GM12878 (cell line): ENCODE data around the gene UNC5B. TPM values are rescaled to one million over a fixed set of nuclear protein-coding genes. Genes with fewer than 3 reads are reported as not detected.

Source experiments
- ATAC-seq: fragments of 200-7000 bp; cut with Tn5 transposase; 3 replicates; pipeline ENCODE4 v1.9.1; 2020; ENCODE audit warnings: mild to moderate bottlenecking, moderate library complexity
- BruUV-seq: library from RNA; stranded (reverse); fragments of 400-500 nt; replicated peaks from 2 replicates; lab custom pipeline; 2021; lab: Mats Ljungman, UMichigan
- CTCF ChIA-PET: fragments of 300-600 bp; sonication (Branson Sonifier 250); formaldehyde crosslinking; extraction: SDS; loops from one replicate; lab custom pipeline; 2021; ENCODE audit warnings: inconsistent platforms; lab: Yijun Ruan, JAX
- POLR2A ChIA-PET: fragments of 350-600 bp; formaldehyde crosslinking; extraction: SDS; loops from one replicate; lab custom pipeline; 2021; ENCODE audit warnings: inconsistent platforms; lab: Charles Lee
- RAD21 ChIA-PET: fragments of 300-600 bp; sonication (Branson Sonifier 250); formaldehyde crosslinking; loops from one replicate; lab custom pipeline; 2023; ENCODE audit warnings: antibody characterized with exemption; ENCODE audit not compliant: unreplicated experiment; lab: Charles Lee
- SMC1A ChIA-PET: fragments of 300-600 bp; sonication (Branson Sonifier 250); formaldehyde crosslinking; loops from one replicate; lab custom pipeline; 2023; ENCODE audit not compliant: unreplicated experiment, uncharacterized antibody; lab: Charles Lee
- DNase-seq: peaks from one replicate; pipeline ENCODE4 v3.0.0-alpha.2; 2011; ENCODE audit warnings: low read depth, low spot score
- FAIRE-seq: peaks from 3 replicates; lab custom pipeline; 2011; peaks lifted over from hg19 to GRCh38; lab: Jason Lieb, UNC
- H2AFZ ChIP-seq: 2 replicates; pipeline ENCODE4 v1.6.0; 2011; ENCODE audit warnings: low read depth, low read length, control low read depth; ENCODE audit not compliant: control insufficient read depth
- H3K27ac ChIP-seq: 2 replicates; pipeline ENCODE4 v1.5.1; 2011; ENCODE audit warnings: control low read depth; ENCODE audit not compliant: control insufficient read depth, insufficient read depth
- H3K27me3 ChIP-seq, 2 experiments: replicated peaks in 1 of 2; 2 replicates each; pipeline versions ENCODE4 v1.6.0 to v1.6.1; 2011; ENCODE audit warnings: low read length in 1 of 2; ENCODE audit not compliant: control insufficient read depth in 2 of 2, insufficient read depth in 2 of 2
- H3K36me3 ChIP-seq, 2 experiments: 2 replicates each; pipeline ENCODE4 v1.5.1; 2011; ENCODE audit warnings: low read length in 1 of 2; ENCODE audit not compliant: control insufficient read depth in 2 of 2, insufficient read depth in 2 of 2
- H3K4me1 ChIP-seq: 2 replicates; pipeline ENCODE4 v1.6.1; 2011; ENCODE audit warnings: mild to moderate bottlenecking, low read length, moderate library complexity, mixed read lengths; ENCODE audit not compliant: control insufficient read depth, insufficient read depth
- H3K4me2 ChIP-seq: 2 replicates; pipeline ENCODE4 v1.6.0; 2011; ENCODE audit warnings: control low read depth; ENCODE audit not compliant: control insufficient read depth, insufficient read depth
- H3K4me3 ChIP-seq: fragments of 200-600 bp; sonication (generic); 2 replicates; pipeline ENCODE4 v1.5.1; 2016
- H3K79me2 ChIP-seq: 2 replicates; pipeline ENCODE4 v1.6.0; 2011; ENCODE audit warnings: low read length; ENCODE audit not compliant: control insufficient read depth, insufficient read depth
- H3K9ac ChIP-seq: 2 replicates; pipeline ENCODE4 v1.8.0; 2011; ENCODE audit warnings: low read length, control low read depth, mixed read lengths; ENCODE audit not compliant: control insufficient read depth, insufficient read depth
- H3K9me3 ChIP-seq: replicated peaks from 3 replicates; pipeline ENCODE4 v1.5.1; 2011; ENCODE audit warnings: mild to moderate bottlenecking, low read length; ENCODE audit not compliant: control insufficient read depth, insufficient read depth
- H4K20me1 ChIP-seq: 2 replicates; pipeline ENCODE4 v1.6.0; 2011; ENCODE audit not compliant: control insufficient read depth, insufficient read depth
- CBX3 ChIP-seq: fragments of 200-600 bp; sonication (generic); IDR thresholded peaks from 2 replicates; pipeline ENCODE4 v1.6.1; 2016; ENCODE audit warnings: low read depth, borderline replicate concordance
- HDAC6 ChIP-seq: fragments of 200-600 bp; sonication (generic); IDR thresholded peaks from one replicate; pipeline ENCODE4 v1.8.0; 2017; ENCODE audit warnings: antibody characterized with exemption; ENCODE audit not compliant: unreplicated experiment
- JUND ChIP-seq: IDR thresholded peaks from 2 replicates; pipeline ENCODE4 v1.6.1; 2012; ENCODE audit warnings: low read depth, mild to moderate bottlenecking, low read length, improper control_type of control experiment, moderate library complexity
- NFYB ChIP-seq: IDR thresholded peaks from 2 replicates; pipeline ENCODE4 v1.6.1; 2011; ENCODE audit warnings: low read depth, mild to moderate bottlenecking, low read length, improper control_type of control experiment, moderate library complexity; ENCODE audit not compliant: insufficient read depth
- NR2C2 ChIP-seq: IDR thresholded peaks from 2 replicates; pipeline ENCODE4 v1.6.1; 2011; ENCODE audit warnings: borderline replicate concordance, low read depth; ENCODE audit not compliant: control insufficient read depth, insufficient read length
- SMC3 ChIP-seq: IDR thresholded peaks from 2 replicates; pipeline ENCODE4 v1.6.1; 2011; ENCODE audit warnings: low read length, improper control_type of control experiment, borderline replicate concordance
- YY1 ChIP-seq: IDR thresholded peaks from 2 replicates; pipeline ENCODE4 v1.6.1; 2011; ENCODE audit warnings: low read depth, mild to moderate bottlenecking, low read length
- WGBS: methylation state at CpG from one replicate; pipeline ENCODE4 v1.1.6; 2016; ENCODE audit warnings: low lambda C conversion rate; ENCODE audit not compliant: insufficient replicate concordance, insufficient coverage; ENCODE audit errors: missing lambda C conversion rate; 5-methylcytosine and 5-hydroxymethylcytosine counted together
- in situ Hi-C: fragments of 300-500 bp; cut with MboI; formaldehyde crosslinking; loops from 9 replicates; pipeline ENCODE4 v1.14.3; 2018; ENCODE audit warnings: mixed read lengths
- intact Hi-C: fragments of 100-400 bp; cut with micrococcal nuclease; formaldehyde crosslinking; loops from one replicate; pipeline ENCODE4 v1.14.2; 2022; ENCODE audit not compliant: unreplicated experiment
- polyA plus RNA-seq, 11 experiments: library from polyadenylated mRNA; depleted of rRNA in 4 of 11; unstranded in 6 of 11; stranded (reverse) in 5 of 11; fragments of >200 nt; fragmentation: Nextera tagmentation in 4 of 11; fragmentation: Illumina TruSeq in 1 of 11; extraction: Ambion mirVana in 4 of 11; extraction: Trizol in 1 of 11; gene quantifications; 1 replicate in 1 of 11; 2 replicates in 10 of 11; pipeline versions ENCODE4 v1.2.1 to v1.2.3, GENCODE V29; 2011 to 2016; ENCODE audit warnings: inconsistent platforms in 2 of 11, missing spikeins in 2 of 11, low read depth in 1 of 11
- total RNA-seq, 4 experiments: library from RNA; depleted of rRNA in 3 of 4; stranded (reverse); fragments of >200 nt in 3 of 4; fragmentation: Illumina TruSeq in 1 of 4; extraction: Trizol in 1 of 4; gene quantifications; 2 replicates each; pipeline versions ENCODE4 v1.2.1 to v1.2.3, GENCODE V29; 2013 to 2021
- TF ChIP-seq, protein P1 (sequence below): fragments of 450-650 bp; IDR thresholded peaks from 2 replicates; pipeline ENCODE4 v1.6.1; 2018; ENCODE audit warnings: borderline replicate concordance, mild to moderate bottlenecking; ENCODE audit not compliant: partially characterized antibody
- TF ChIP-seq, protein P2 (sequence below): IDR thresholded peaks from 2 replicates; pipeline ENCODE4 v1.6.1; 2011; ENCODE audit warnings: borderline replicate concordance, low read depth, mild to moderate bottlenecking, moderate library complexity, low read length; ENCODE audit not compliant: insufficient read depth, poor library complexity, severe bottlenecking
- TF ChIP-seq, protein P3 (sequence below): fragments of 450-650 bp; IDR thresholded peaks from 2 replicates; pipeline ENCODE4 v1.6.1; 2017; ENCODE audit warnings: borderline replicate concordance
- TF ChIP-seq, protein P4 (sequence below): fragments of 450-650 bp; IDR thresholded peaks from 2 replicates; pipeline ENCODE4 v1.6.1; 2016; ENCODE audit warnings: mild to moderate bottlenecking

UNC5B gene
- total and polyA plus RNA-seq, 10 of the 15 experiments (the other 5 are each of a cell fraction or from before 2014, with no cell fraction given): 0.03 to 0.08 TPM; not detected in 8

DNA sequence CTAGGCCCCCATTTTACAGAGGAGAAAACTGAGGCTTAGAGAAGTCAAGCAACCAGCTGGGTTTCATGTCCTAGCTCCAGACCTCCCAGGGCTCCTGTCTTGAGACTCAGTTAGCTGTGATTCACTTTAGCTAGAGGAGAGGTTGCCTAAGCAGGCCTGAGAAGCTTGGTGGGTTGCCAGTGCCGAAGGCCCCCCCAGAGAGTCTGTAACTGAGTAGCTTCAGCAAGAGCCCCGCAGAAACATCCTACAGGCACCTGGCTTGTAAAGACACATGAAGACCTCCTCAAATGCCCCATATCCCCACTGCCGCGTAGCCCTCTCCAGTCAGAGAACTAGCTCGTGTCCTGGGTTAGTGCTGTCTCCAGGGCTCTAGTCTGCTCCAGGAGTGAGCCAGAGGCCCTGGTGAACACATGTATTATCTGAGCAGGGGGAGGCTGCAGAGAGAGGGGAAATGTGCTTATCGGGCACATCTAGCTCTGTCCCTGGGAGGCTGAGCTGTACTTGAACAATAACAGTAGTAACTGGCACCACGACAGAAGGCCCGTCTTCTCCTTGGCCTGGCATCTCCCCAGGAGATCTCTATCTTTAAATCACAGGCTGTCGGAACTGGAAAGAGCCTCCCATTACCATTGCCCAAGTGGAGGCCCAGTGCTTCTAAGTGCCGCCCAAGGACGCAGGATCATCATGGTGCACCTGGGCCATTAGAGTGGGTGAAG, 28.9 kb downstream of the UNC5B start:
- H3K27me3 ChIP-seq: peaks cover 0 to 4% of the 10 kb centered on the region in 2 experiments; a peak in 2 of 4 replicates
- ATAC-seq: no peak
- H3K27ac ChIP-seq: no peak overlapping the region
- WGBS: 66% methylated on average over 11 of the region's 11 CpGs
- no peak for FAIRE-seq
- intact Hi-C loops: no loop called here
- no peaks in the 10 kb centered on the region for H3K79me2 ChIP-seq
- DNase-seq: no peak
- ChIA-PET RAD21 (no interaction called here), CTCF (no interaction called here)
- H3K9me3 ChIP-seq: no peaks in the 10 kb centered on the region
- no peaks in the 10 kb centered on the region for H3K36me3 ChIP-seq
- no peak overlapping the region for H3K9ac ChIP-seq
- TF ChIP-seq, protein P1, sequence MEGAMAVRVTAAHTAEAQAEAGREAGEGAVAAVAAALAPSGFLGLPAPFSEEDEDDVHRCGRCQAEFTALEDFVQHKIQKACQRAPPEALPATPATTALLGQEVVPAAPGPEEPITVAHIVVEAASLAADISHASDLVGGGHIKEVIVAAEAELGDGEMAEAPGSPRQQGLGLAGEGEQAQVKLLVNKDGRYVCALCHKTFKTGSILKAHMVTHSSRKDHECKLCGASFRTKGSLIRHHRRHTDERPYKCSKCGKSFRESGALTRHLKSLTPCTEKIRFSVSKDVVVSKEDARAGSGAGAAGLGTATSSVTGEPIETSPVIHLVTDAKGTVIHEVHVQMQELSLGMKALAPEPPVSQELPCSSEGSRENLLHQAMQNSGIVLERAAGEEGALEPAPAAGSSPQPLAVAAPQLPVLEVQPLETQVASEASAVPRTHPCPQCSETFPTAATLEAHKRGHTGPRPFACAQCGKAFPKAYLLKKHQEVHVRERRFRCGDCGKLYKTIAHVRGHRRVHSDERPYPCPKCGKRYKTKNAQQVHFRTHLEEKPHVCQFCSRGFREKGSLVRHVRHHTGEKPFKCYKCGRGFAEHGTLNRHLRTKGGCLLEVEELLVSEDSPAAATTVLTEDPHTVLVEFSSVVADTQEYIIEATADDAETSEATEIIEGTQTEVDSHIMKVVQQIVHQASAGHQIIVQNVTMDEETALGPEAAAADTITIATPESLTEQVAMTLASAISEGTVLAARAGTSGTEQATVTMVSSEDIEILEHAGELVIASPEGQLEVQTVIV: no peak
- TF ChIP-seq NFYB: no peak
- TF ChIP-seq, protein P2, sequence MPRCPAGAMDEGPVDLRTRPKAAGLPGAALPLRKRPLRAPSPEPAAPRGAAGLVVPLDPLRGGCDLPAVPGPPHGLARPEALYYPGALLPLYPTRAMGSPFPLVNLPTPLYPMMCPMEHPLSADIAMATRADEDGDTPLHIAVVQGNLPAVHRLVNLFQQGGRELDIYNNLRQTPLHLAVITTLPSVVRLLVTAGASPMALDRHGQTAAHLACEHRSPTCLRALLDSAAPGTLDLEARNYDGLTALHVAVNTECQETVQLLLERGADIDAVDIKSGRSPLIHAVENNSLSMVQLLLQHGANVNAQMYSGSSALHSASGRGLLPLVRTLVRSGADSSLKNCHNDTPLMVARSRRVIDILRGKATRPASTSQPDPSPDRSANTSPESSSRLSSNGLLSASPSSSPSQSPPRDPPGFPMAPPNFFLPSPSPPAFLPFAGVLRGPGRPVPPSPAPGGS: no peak
- no peak for TF ChIP-seq CBX3
- TF ChIP-seq, protein P3, sequence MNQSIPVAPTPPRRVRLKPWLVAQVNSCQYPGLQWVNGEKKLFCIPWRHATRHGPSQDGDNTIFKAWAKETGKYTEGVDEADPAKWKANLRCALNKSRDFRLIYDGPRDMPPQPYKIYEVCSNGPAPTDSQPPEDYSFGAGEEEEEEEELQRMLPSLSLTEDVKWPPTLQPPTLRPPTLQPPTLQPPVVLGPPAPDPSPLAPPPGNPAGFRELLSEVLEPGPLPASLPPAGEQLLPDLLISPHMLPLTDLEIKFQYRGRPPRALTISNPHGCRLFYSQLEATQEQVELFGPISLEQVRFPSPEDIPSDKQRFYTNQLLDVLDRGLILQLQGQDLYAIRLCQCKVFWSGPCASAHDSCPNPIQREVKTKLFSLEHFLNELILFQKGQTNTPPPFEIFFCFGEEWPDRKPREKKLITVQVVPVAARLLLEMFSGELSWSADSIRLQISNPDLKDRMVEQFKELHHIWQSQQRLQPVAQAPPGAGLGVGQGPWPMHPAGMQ: no peak
- TF ChIP-seq, protein P4, sequence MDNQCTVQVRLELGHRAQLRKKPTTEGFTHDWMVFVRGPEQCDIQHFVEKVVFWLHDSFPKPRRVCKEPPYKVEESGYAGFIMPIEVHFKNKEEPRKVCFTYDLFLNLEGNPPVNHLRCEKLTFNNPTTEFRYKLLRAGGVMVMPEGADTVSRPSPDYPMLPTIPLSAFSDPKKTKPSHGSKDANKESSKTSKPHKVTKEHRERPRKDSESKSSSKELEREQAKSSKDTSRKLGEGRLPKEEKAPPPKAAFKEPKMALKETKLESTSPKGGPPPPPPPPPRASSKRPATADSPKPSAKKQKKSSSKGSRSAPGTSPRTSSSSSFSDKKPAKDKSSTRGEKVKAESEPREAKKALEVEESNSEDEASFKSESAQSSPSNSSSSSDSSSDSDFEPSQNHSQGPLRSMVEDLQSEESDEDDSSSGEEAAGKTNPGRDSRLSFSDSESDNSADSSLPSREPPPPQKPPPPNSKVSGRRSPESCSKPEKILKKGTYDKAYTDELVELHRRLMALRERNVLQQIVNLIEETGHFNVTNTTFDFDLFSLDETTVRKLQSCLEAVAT: no peak
- no peak for TF ChIP-seq SMC3
- no peak for TF ChIP-seq YY1
- no peak for TF ChIP-seq NR2C2
- TF ChIP-seq JUND: no peak
- no peak for TF ChIP-seq HDAC6
- TF ChIP-seq, all 136 proteins: peak for 0
- H3K4me2 ChIP-seq: no peak overlapping the region
- ChIA-PET SMC1A (interaction anchor here (0.7 kb wide), 1 partner anchor 153 kb away, joined by 3 read pairs; no protein-coding TSS in a partner anchor), POLR2A (no interaction called here)
- in situ Hi-C loops: no loop called here
- H3K4me3 ChIP-seq: no peak overlapping the region
- no peaks in the 10 kb centered on the region for H4K20me1 ChIP-seq
- BruUV-seq: no TSS peak
- no peak overlapping the region for H2AFZ ChIP-seq
- no peaks in the 10 kb centered on the region for H3K4me1 ChIP-seq
